Stimulated activated CD4-positive, alpha-beta T cell treated with anti-CD3 and anti-CD28 coated beads, Interleukin-2, amount 100 ng/mL, for 24 hours (primary cell): ENCODE results near the gene PDGFRA.
"Not testable (repeated sequence)": the region's sequence is repeated elsewhere in the genome, so short reads cannot be mapped to it uniquely, and the experiment has no call there.

ENCODE experiments used
- DNase-seq, 2 donors: peaks; one replicate each; pipeline ENCODE4 v3.0.0-alpha.2; 2020

The PDGFRA gene

DNA sequence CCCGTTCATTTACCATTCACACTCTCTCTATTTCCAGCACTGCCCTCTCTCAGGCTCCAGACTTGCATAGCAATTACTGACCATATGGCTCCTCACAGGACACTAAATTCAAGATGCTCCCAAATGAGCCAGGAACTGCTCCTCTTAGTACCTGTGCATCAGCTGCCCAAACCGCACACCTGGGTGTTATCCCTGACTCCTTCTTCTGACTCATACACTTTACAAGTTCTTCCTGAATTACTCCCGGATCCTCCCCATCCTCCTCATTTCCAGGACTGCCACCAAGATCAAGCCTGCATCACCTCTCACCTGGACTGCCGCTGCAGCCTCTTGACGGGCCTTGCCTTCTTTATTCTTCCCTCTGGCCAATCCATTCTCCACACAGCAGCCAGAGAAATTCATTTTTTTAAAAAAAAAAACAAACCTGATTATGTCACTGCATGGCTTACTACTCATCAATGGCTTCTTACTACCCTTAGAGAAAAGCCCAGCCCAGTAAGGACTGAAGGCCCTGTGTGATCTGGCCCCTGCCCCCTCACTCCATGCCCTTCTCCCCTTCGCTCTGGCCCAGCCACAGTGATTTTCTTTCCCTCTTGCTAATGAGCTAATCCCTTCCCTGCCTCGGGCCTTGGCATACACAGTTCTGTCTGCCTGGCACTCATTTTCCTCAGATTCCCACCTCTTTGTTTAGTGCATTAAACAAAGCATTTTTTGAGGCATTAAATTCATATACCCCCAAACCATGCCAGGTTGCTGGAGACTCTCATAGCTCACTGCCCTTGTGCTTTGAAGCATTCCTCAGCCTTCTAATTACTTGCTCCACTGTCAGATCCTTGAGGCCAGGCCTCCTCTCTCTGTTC is 92.0 kb downstream of the PDGFRA start:
- DNase-seq = no peak

DNA sequence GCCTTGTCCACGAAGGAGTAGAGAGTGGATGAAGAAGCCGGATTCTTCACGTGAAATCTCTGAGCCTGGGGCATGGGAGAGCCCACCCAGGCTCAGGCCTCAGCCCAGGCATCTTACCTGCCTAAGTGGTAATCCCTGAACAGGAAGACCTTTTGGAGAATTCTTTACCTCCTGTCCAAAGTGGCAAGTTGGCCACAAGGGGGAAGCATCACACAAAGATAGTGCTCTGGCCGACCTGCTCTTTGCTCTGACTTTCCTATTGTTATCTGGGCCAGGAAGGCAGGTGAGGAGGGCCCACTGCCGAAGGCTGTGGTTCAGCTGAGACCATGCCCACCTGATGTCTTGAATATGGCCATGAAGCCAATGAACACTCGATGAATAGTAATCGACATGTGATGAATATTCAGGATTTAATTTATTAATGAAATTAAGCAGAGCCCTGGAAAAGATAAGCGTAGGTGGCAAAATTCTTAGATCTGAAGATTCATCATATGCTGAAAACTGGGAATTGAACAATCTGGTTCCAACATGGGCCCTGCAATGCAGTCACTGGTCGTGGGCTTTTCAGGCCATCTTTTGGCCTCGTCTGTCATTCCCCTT is 93.8 kb downstream of the PDGFRA start:
- DNase-seq = peak; percentile 47 to 55

DNA sequence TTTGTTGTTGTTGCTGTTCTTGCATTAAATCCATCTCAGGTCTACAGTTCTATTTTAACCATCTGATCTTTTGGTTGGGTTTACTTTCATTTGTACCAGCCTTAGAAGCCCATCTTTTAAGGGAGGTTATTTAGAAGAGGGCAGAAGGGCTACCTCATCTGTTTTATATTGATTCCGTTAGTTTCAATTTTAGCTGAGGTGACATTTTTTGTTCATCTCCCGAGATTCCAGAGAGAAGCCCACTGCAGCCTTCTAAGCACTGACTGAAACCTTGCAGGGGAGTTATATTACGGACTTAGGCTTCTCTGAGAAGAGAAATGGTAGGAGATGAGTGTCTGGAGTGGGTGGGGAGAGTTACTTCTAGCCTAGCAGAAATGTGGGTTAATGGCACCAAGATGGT is 101.8 kb downstream of the PDGFRA start:
- no peak for DNase-seq

DNA sequence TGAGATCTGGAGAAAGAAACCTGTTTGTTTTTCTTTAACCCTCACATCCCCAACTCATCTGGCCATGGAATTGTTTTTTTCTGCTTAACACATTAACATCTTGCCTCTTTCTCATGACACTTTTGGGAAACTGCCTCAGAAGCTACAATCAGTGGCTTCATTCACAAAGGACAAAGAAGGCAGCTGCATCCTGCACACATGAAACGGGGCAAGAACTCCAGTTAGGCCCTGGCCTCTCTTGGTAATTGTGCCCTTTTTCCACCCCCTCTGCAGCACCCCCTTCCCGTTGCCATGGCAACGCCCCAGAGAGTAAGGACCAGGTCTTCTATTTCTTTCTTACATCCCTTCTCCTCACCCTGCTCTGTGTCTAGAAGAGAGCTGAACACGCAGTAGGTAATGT is 103.4 kb downstream of the PDGFRA start:
- no peak for DNase-seq

DNA sequence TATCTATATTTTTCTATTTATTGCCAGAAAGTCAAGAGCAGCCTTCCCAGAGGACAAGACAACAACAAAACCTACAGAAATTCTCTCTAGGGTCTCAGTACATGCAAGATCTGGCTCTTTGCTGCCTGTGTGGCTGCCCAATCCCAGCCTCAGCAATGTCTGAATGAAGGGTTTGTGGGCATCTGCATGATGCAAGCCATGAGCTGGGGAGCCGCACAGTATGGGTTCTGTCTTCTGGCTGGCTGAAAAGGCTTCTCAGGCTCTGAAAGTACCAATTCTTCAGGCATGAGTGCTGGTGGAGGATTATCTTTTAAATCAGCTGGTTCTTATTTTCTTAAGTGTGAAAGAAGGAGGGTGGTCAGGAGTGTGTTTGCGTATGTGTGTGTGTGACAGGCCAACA is 104.6 kb downstream of the PDGFRA start:
- DNase-seq = no peak

- not testable (repeated sequence) for DNase-seq
These were observed 105.7 kb downstream of the PDGFRA start for GRCh38 chr4:54334769-54335168.

DNA sequence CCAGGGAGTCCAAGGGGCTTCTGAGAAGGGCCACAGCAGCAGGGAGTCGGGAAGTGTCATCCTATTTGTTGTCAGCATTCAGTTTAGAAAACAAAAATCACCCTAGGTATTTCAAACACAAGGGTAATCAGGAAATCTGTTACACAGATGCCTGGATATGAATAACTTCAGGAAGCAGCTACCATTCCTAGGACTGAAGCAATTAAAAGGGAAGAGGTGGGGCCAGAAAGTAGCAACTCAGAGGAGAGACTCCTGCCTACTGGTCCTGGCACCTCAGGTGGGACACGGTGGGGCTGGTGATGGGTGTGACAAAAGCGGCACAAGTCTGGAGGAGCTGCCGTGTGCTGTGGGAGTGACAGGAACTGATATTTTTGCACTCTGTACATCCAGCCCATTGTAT is 107.9 kb downstream of the PDGFRA start:
- no peak for DNase-seq

DNA sequence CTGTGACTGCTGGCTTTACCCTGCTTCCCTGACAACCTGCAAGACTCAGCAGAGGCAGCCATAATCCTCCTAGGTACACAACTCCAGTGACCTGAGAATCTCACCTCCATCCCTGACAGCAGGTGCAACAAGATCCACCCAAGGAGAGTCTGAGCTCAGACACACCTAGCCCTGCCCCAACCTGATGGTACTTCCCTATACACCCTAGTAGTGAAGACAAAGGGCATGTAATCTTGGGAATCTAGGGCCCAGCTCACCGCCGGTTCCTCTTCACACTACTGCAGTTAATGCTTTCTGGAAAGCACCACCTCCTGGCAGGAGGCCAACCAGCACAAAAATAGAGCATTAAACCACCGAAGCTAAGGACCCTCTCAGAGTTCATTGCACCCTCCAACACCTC is 113.0 kb downstream of the PDGFRA start:
- DNase-seq = not testable (repeated sequence)
